Heart left ventricle (tissue), 16 donors: Measurements from ENCODE around the gene BRME1. TPM values are rescaled to one million over a fixed set of nuclear protein-coding genes. Genes with fewer than 3 reads are reported as not detected.
A peak's percentile ranks its signal among the peaks of the same experiment; 100 is the strongest.

Source experiments
- ATAC-seq, 4 donors: fragments of 200-7000 bp; cut with Tn5 transposase; one replicate each; pipeline ENCODE4 v1.9.1; 2020 to 2022; ENCODE audit warnings: moderate library complexity in 4 of 4, mild to moderate bottlenecking in 3 of 4, moderate number of reproducible peaks in 1 of 4
- DNase-seq, 5 donors: peaks; one replicate each; pipeline ENCODE4 v3.0.0-alpha.2; 2020
- H3K27ac ChIP-seq, 12 donors: fragments of 200-600 bp; sonication (generic) in 4 of 12; one replicate each; pipeline versions ENCODE4 v1.5.0 to v1.8.0; 2016 to 2022; ENCODE audit warnings: mild to moderate bottlenecking in 2 of 12
- H3K27me3 ChIP-seq, 9 donors: fragments of 200-600 bp; sonication (generic) in 2 of 9; one replicate each; pipeline versions ENCODE4 v1.5.1 to v1.8.0; 2016 to 2022; ENCODE audit warnings: mild to moderate bottlenecking in 3 of 9
- H3K36me3 ChIP-seq, 9 donors: fragments of 200-600 bp; sonication (generic) in 2 of 9; one replicate each; pipeline versions ENCODE4 v1.5.0 to v1.8.0; 2018 to 2022; ENCODE audit warnings: mild to moderate bottlenecking in 2 of 9
- H3K4me1 ChIP-seq, 12 donors: fragments of 200-600 bp; sonication (generic) in 4 of 12; one replicate each; pipeline versions ENCODE4 v1.5.0 to v1.8.0; 2016 to 2022; ENCODE audit warnings: mild to moderate bottlenecking in 3 of 12
- H3K4me3 ChIP-seq, 12 donors: fragments of 200-600 bp; sonication (generic) in 4 of 12; one replicate each; pipeline versions ENCODE4 v1.5.0 to v1.8.0; 2017 to 2022; ENCODE audit warnings: mild to moderate bottlenecking in 9 of 12, moderate library complexity in 4 of 12
- H3K9me3 ChIP-seq, 12 donors: fragments of 200-600 bp; sonication (generic) in 4 of 12; one replicate each; pipeline versions ENCODE4 v1.5.0 to v1.8.0; 2016 to 2022; ENCODE audit warnings: mild to moderate bottlenecking in 1 of 12
- POLR2A ChIP-seq, 2 donors: fragments of 450-650 bp; IDR thresholded peaks; one replicate each; pipeline ENCODE4 v1.6.1; 2017; ENCODE audit warnings: antibody characterized with exemption in 2 of 2, mild to moderate bottlenecking in 2 of 2, moderate library complexity in 2 of 2
- WGBS, 4 donors: extraction: QIAGEN DNeasy Blood & Tissue Kit in 2 of 4; methylation state at CpG; one replicate each; pipeline versions ENCODE4 v1.1.5 to v1.1.7; 2013 to 2018; 5-methylcytosine and 5-hydroxymethylcytosine counted together
- intact Hi-C, 10 donors: fragments of 100-400 bp; cut with DNase I; formaldehyde crosslinking; loops; one replicate each; pipeline versions ENCODE4 v1.11.1 to v1.14.2; 2022
- polyA plus RNA-seq, 2 donors: library from polyadenylated mRNA; stranded (reverse); fragments of 200-250 nt; gene quantifications; one replicate each; pipeline ENCODE4 v1.2.3, GENCODE V29; 2013
- total RNA-seq, 9 donors: library from RNA; depleted of rRNA in 2 of 9; stranded (reverse); fragments of >200 nt in 2 of 9; fragmentation: NEBNext Ultra II Directional in 3 of 9; extraction: Animal tissue kit (Norgen Biotek cat#: 25700) in 3 of 9; gene quantifications; one replicate each; pipeline versions ENCODE4 v1.1.0 to v1.2.4, GENCODE V29; 2016 to 2023
- TF ChIP-seq, protein P1 (sequence below), 12 donors: fragments of 200-600 bp; sonication (generic) in 4 of 12; IDR thresholded peaks; one replicate each; pipeline versions ENCODE4 v1.5.0 to v1.8.0; 2018 to 2022; ENCODE audit warnings: antibody characterized with exemption in 12 of 12, mild to moderate bottlenecking in 5 of 12
- donor health status: ischemic (EF 13 %, LVEDD 7.1; RV severe dilation, severe dysfunction).
- donor health status: healthy with polysubstance abuse.
- donor health status: DM: no; HTN: yes; CAD: no.
- donor health status: DM: no; HTN: no; CAD: no.
- donor health status: ischemic (EF 25% LVEDD 6.9; RV normal size, moderate dysfunction).
- donor health status: ischemic (EF 25% LVEDD 5.7; RV mildly dilated, moderate dysfunction).
- donor health status: healthy.
- donor health status: DM: yes; HTN: yes; CAD: no.
- donor health status: ischemic (EF 35%, LVEDD 5.7; RV mildly dilated, moderate dysfunction).
- donor health status: nonischemic (EF 11% LVEDD 7.7; RV severe dilation, severe dysfunction).
- donor health status: DM: yes; HTN: yes; CAD: no.
- donor health status: PGD.
- donor health status: ischemic (EF 29% LVEDD 5.4; RV normal size, mild dysfunction).
- donor health status: nonischemic (EF 23%, LVEDD 6.1; RV moderate dilation, normal function).

The BRME1 gene
- total and polyA plus RNA-seq, 11 donors, result 0.23 to 1.2 (median 0.70) TPM; not detected in 2

GRCh38 chr19:13861714-13862531 lies 44.0 kb downstream of the BRME1 start:
- H3K27me3 ChIP-seq, result peaks cover 0 to 15% (median 0%) of the 10 kb centered on the region in 9 donors
- H3K36me3 ChIP-seq, result no peaks in the 10 kb centered on the region
- TF ChIP-seq POLR2A (IDR thresholded peaks at IDR 0.05), result peak in 1 of 2 donors; percentile 49
- TF ChIP-seq, protein P1, sequence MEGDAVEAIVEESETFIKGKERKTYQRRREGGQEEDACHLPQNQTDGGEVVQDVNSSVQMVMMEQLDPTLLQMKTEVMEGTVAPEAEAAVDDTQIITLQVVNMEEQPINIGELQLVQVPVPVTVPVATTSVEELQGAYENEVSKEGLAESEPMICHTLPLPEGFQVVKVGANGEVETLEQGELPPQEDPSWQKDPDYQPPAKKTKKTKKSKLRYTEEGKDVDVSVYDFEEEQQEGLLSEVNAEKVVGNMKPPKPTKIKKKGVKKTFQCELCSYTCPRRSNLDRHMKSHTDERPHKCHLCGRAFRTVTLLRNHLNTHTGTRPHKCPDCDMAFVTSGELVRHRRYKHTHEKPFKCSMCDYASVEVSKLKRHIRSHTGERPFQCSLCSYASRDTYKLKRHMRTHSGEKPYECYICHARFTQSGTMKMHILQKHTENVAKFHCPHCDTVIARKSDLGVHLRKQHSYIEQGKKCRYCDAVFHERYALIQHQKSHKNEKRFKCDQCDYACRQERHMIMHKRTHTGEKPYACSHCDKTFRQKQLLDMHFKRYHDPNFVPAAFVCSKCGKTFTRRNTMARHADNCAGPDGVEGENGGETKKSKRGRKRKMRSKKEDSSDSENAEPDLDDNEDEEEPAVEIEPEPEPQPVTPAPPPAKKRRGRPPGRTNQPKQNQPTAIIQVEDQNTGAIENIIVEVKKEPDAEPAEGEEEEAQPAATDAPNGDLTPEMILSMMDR (IDR thresholded peaks at IDR 0.05), result peak; percentile 95 to 100 (median 98)
- peak; percentile 94 to 96 (median 95) for DNase-seq
- H3K9me3 ChIP-seq, result no peaks in the 10 kb centered on the region
- H3K4me3 ChIP-seq, result peak overlapping the region in 11 of 12 donors; percentile 23 to 64 (median 50)
- peak overlapping the region; percentile 81 to 97 (median 94) for H3K27ac ChIP-seq
- H3K4me1 ChIP-seq, result peaks cover 0 to 36% (median 20%) of the 10 kb centered on the region in 12 donors
- intact Hi-C loops, result loop anchor here (1.0 to 10.0 kb wide), 14 partner anchors 11 to 587 kb away; partner anchors contain the start of gene ZSWIM4 (in 1 of the 10)
- 1 to 3% (median 2%) methylated on average over 21 to 27 of the region's 27 CpGs for WGBS, 4 donors
- peak; percentile 93 to 95 (median 94) for ATAC-seq

GRCh38 chr19:13861392-13861713 lies 44.6 kb downstream of the BRME1 start:
- intact Hi-C loops, result loop anchor here in 8 of 10 donors (1.0 to 10.0 kb wide), 8 partner anchors 10 to 587 kb away; partner anchors contain the start of gene ZSWIM4 (in 1 of the 8)
- peaks cover 0 to 14% (median 0%) of the 10 kb centered on the region in 9 donors for H3K27me3 ChIP-seq
- H3K4me1 ChIP-seq, result peaks cover 0 to 33% (median 19%) of the 10 kb centered on the region in 12 donors
- no peaks in the 10 kb centered on the region for H3K9me3 ChIP-seq
- peak overlapping the region in 11 of 12 donors; percentile 7 to 64 (median 50) for H3K4me3 ChIP-seq
- ATAC-seq (peak; percentile 4 to 25 (median 8)), DNase-seq (peak in 3 of 5 donors; percentile 47 to 55 (median 48))
- H3K27ac ChIP-seq, result peak overlapping the region; percentile 81 to 97 (median 94)
- no peaks in the 10 kb centered on the region for H3K36me3 ChIP-seq
- WGBS, 4 donors, result 23 to 49% (median 30%) methylated on average over 6 to 11 of the region's 11 CpGs
- no peak for TF ChIP-seq POLR2A (IDR thresholded peaks at IDR 0.05)
- TF ChIP-seq, protein P1 (IDR thresholded peaks at IDR 0.05), result no peak

GRCh38 chr19:13860679-13861391 lies 45.1 kb downstream of the BRME1 start:
- H3K27me3 ChIP-seq, result peaks cover 0 to 10% (median 0%) of the 10 kb centered on the region in 9 donors
- peak overlapping the region in 11 of 12 donors; percentile 83 to 97 (median 95) for H3K27ac ChIP-seq
- peak overlapping the region in 9 of 12 donors; percentile 42 to 64 (median 52) for H3K4me3 ChIP-seq
- intact Hi-C loops, result loop anchor here in 8 of 10 donors (1.0 to 10.0 kb wide), 9 partner anchors 10 to 586 kb away; partner anchors contain the start of gene ZSWIM4 (in 1 of the 8)
- WGBS, 4 donors, result 74 to 86% (median 80%) methylated on average over 13 of the region's 13 CpGs
- ATAC-seq (no peak), DNase-seq (peak in 1 of 5 donors; percentile 27)
- TF ChIP-seq POLR2A (IDR thresholded peaks at IDR 0.05), result no peak
- TF ChIP-seq, protein P1 (IDR thresholded peaks at IDR 0.05), result no peak
- H3K4me1 ChIP-seq, result peaks cover 0 to 28% (median 14%) of the 10 kb centered on the region in 12 donors
- H3K36me3 ChIP-seq, result no peaks in the 10 kb centered on the region
- no peaks in the 10 kb centered on the region for H3K9me3 ChIP-seq
